HCT116 (cell line): Measurements from ENCODE around the gene LMO2. TPM values are rescaled to one million over a fixed set of nuclear protein-coding genes. Genes with fewer than 3 reads are reported as not detected.

Source experiments
- ATAC-seq: fragments of 200-7000 bp; cut with Tn5 transposase; 2 replicates; pipeline ENCODE4 v1.9.1; 2020; ENCODE audit warnings: mild to moderate bottlenecking, moderate library complexity
- BruUV-seq: library from RNA; stranded (reverse); fragments of 400-500 nt; replicated peaks from 2 replicates; lab custom pipeline; 2021; lab: Mats Ljungman, UMichigan
- CTCF ChIA-PET: fragments of 300-600 bp; sonication (Branson Sonifier 250); formaldehyde crosslinking; loops from one replicate; lab custom pipeline; 2021; ENCODE audit warnings: antibody characterized with exemption; lab: Charles Lee
- POLR2A ChIA-PET: fragments of 300-600, 350-600 bp; sonication (Branson Sonifier 250); formaldehyde crosslinking; loops from one replicate; lab custom pipeline; 2021; ENCODE audit warnings: antibody characterized with exemption; lab: Charles Lee
- RAD21 ChIA-PET, 2 experiments: fragments of 300-600 bp; sonication (Branson Sonifier 250); formaldehyde crosslinking; loops; one replicate each; lab custom pipeline; 2023; ENCODE audit warnings: low total read pairs in 2 of 2; ENCODE audit not compliant: uncharacterized antibody in 2 of 2, unreplicated experiment in 2 of 2, low non-redundant PET in 1 of 2; lab: Charles Lee
- DNase-seq: peaks from one replicate; pipeline ENCODE4 v3.0.0-alpha.2; 2010; ENCODE audit warnings: low read depth, low spot score
- H2AFZ ChIP-seq: fragments of 200-600 bp; shearing (Covaris generic), sonication (generic); 2 replicates; pipeline ENCODE4 v1.6.1; 2017; ENCODE audit warnings: low read depth, mixed run types, mixed read lengths, antibody characterized with exemption, low read length; ENCODE audit not compliant: poor library complexity, severe bottlenecking
- H3K27ac ChIP-seq: 2 replicates; pipeline ENCODE4 v1.5.1; 2012; ENCODE audit warnings: low read depth, low read length
- H3K27me3 ChIP-seq: fragments of 200-600 bp; sonication (generic); 2 replicates; pipeline ENCODE4 v1.6.1; 2016; ENCODE audit warnings: mixed run types, low read length, mixed read lengths; ENCODE audit not compliant: insufficient read depth
- H3K36me3 ChIP-seq, 2 experiments: fragments of 200-500 bp in 1 of 2; fragments of 200-600 bp in 1 of 2; sonication (Bioruptor generic) in 1 of 2; sonication (generic) in 1 of 2; 2 replicates each; pipeline versions ENCODE4 v1.5.1 to v1.6.1; 2014 to 2016; ENCODE audit warnings: low read length in 2 of 2, inconsistent platforms in 1 of 2, mixed read lengths in 1 of 2, mixed run types in 1 of 2; ENCODE audit not compliant: insufficient read depth in 2 of 2, control insufficient read depth in 1 of 2
- H3K4me1 ChIP-seq, 2 experiments: fragments of 200-600 bp in 1 of 2; sonication (generic) in 1 of 2; 2 replicates each; pipeline versions ENCODE4 v1.5.1 to v1.6.1; 2012 to 2017; ENCODE audit warnings: low read length in 2 of 2, inconsistent platforms in 1 of 2, mild to moderate bottlenecking in 1 of 2, mixed read lengths in 1 of 2, mixed run types in 1 of 2, moderate library complexity in 1 of 2; ENCODE audit not compliant: insufficient read depth in 2 of 2, control insufficient read depth in 1 of 2
- H3K4me2 ChIP-seq: fragments of 200-600 bp; sonication (generic); 2 replicates; pipeline ENCODE4 v1.6.1; 2017; ENCODE audit warnings: mixed run types, low read length, mixed read lengths
- H3K4me3 ChIP-seq, 2 experiments: fragments of 200-600 bp in 1 of 2; sonication (generic) in 1 of 2; replicated peaks in 1 of 2; 2 replicates each; pipeline ENCODE4 v1.5.1; 2011 to 2016; ENCODE audit warnings: low read length in 2 of 2, control low read depth in 1 of 2, low read depth in 1 of 2, mild to moderate bottlenecking in 1 of 2, mixed read lengths in 1 of 2, mixed run types in 1 of 2
- H3K79me2 ChIP-seq: fragments of 200-600 bp; sonication (generic); 2 replicates; pipeline ENCODE4 v1.6.1; 2017; ENCODE audit warnings: mild to moderate bottlenecking, mixed run types, low read length, moderate library complexity, mixed read lengths; ENCODE audit not compliant: insufficient read depth
- H3K9ac ChIP-seq: fragments of 200-600 bp; sonication (generic); 2 replicates; pipeline ENCODE4 v1.6.1; 2016; ENCODE audit warnings: low read length, mixed read lengths
- H3K9me2 ChIP-seq: fragments of 200-600 bp; sonication (generic), shearing (Covaris generic); 2 replicates; pipeline ENCODE4 v1.6.1; 2017; ENCODE audit warnings: mixed run types, mild to moderate bottlenecking, moderate library complexity; ENCODE audit not compliant: insufficient read depth
- H3K9me3 ChIP-seq, 2 experiments: fragments of 200-500 bp in 1 of 2; fragments of 200-600 bp in 1 of 2; sonication (Bioruptor generic) in 1 of 2; sonication (generic) in 1 of 2; 2 replicates each; pipeline ENCODE4 v1.6.1; 2014 to 2017; ENCODE audit warnings: low read length in 2 of 2, mixed read lengths in 2 of 2, inconsistent platforms in 1 of 2, low read depth in 1 of 2, mild to moderate bottlenecking in 1 of 2, mixed run types in 1 of 2, moderate library complexity in 1 of 2; ENCODE audit not compliant: control insufficient read depth in 1 of 2, insufficient read depth in 1 of 2
- H4K20me1 ChIP-seq: fragments of 200-600 bp; sonication (generic), shearing (Covaris generic); 2 replicates; pipeline ENCODE4 v1.6.1; 2017; ENCODE audit warnings: mixed run types, mild to moderate bottlenecking, moderate library complexity; ENCODE audit not compliant: insufficient read depth
- CEBPB ChIP-seq: IDR thresholded peaks from 2 replicates; pipeline ENCODE4 v1.6.1; 2012; ENCODE audit warnings: low read depth
- EGR1 ChIP-seq: IDR thresholded peaks from 2 replicates; pipeline ENCODE4 v1.6.1; 2012; ENCODE audit warnings: low read depth
- ELF1 ChIP-seq: IDR thresholded peaks from 2 replicates; pipeline ENCODE4 v1.6.1; 2012; ENCODE audit warnings: low read depth, borderline replicate concordance
- JUND ChIP-seq: IDR thresholded peaks from 2 replicates; pipeline ENCODE4 v1.6.1; 2012
- RAD21 ChIP-seq: IDR thresholded peaks from 2 replicates; pipeline ENCODE4 v1.6.1; 2012; ENCODE audit warnings: low read depth, mild to moderate bottlenecking
- SRF ChIP-seq: IDR thresholded peaks from 2 replicates; pipeline ENCODE4 v1.6.1; 2012; ENCODE audit warnings: low read depth
- YY1 ChIP-seq: IDR thresholded peaks from 2 replicates; pipeline ENCODE4 v1.6.1; 2011; ENCODE audit warnings: low read length, low read depth, moderate library complexity, mild to moderate bottlenecking; ENCODE audit not compliant: insufficient replicate concordance; ENCODE audit errors: extremely low read depth
- ZBTB33 ChIP-seq: IDR thresholded peaks from 2 replicates; pipeline ENCODE4 v1.6.1; 2011; ENCODE audit warnings: mild to moderate bottlenecking, low read length, moderate library complexity; ENCODE audit not compliant: insufficient replicate concordance; ENCODE audit errors: extremely low read depth
- ZFX ChIP-seq: fragments of 450-650 bp; IDR thresholded peaks from 2 replicates; pipeline ENCODE4 v1.6.1; 2017
- intact Hi-C: fragments of 100-400 bp; cut with micrococcal nuclease; formaldehyde crosslinking; loops from 2 replicates; pipeline ENCODE4 v1.10.0; 2022
- total RNA-seq: library from RNA; stranded (reverse); gene quantifications from one replicate; pipeline ENCODE4 v1.2.1, GENCODE V29; 2021; ENCODE audit not compliant: unreplicated experiment
- TF ChIP-seq, protein P1 (sequence below), 3 experiments: fragments of 200-600 bp in 1 of 3; sonication (generic) in 1 of 3; IDR thresholded peaks in 2 of 3; conservative IDR thresholded peaks in 1 of 3; 2 replicates each; pipeline ENCODE4 v1.5.1; 2012 to 2017; ENCODE audit warnings: low read depth in 2 of 3, low read length in 2 of 3, antibody characterized with exemption in 1 of 3, borderline replicate concordance in 1 of 3, control low read depth in 1 of 3, mild to moderate bottlenecking in 1 of 3, mixed read lengths in 1 of 3, mixed run types in 1 of 3, moderate library complexity in 1 of 3; ENCODE audit not compliant: insufficient read depth in 1 of 3
- TF ChIP-seq, protein P2 (sequence below): IDR thresholded peaks from 2 replicates; pipeline ENCODE4 v1.6.1; 2012; ENCODE audit warnings: low read depth

LMO2 gene
- total RNA-seq, 1 experiment from 2014 or later: 2.8 TPM

DNA sequence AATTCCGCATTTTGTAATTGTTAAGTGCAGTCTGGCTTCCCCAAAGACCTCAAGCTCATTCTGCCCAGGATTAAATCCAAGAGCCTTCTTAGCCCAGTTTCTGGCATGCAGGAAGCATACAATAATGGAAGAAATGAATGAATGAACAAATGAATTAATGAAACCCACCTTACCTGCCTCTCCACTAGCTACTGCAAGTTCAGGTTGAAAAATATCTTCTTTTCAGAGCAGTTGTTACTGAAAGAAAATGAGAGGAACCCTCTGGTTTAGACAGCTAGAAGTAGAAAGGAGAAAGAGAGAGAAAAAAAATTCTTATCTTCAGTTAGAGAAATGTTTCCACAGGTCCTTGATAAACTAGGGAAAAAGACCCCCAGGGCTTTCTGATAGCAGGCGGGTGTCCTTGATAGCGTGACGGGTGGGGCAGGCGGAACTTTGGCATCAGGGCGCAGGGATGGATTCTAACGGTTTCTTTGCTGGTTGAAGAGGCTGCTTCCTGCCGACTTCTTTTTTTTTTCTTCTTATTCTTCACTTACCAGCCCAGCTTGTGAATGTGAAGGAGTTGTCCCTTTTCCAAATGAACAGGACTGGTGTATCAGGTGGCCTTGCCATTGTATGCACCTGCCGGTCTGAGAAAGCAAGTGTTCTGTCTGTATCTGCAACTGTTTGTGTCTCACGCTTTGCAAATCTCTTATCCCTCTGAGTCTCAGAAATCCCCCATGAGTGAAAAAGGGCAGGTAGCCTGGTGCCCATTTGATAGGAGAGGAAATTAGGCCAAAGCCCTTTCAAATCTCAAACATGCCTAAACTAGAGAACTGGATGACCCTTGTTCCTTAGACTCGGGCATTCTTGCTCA is 10.0 kb downstream of the LMO2 start:
- Histone ChIP-seq H3K36me3 (no peaks in the 10 kb centered on the region), H2AFZ (no peak overlapping the region), H3K9ac (no peak overlapping the region), H3K4me1 (no peaks in the 10 kb centered on the region), H3K4me3 (no peak overlapping the region), H3K79me2 (no peaks in the 10 kb centered on the region), H3K27ac (no peak overlapping the region), H4K20me1 (no peaks in the 10 kb centered on the region), H3K4me2 (no peak overlapping the region), H3K27me3 (no peaks in the 10 kb centered on the region), H3K9me3 (no peaks in the 10 kb centered on the region), H3K9me2 (no peaks in the 10 kb centered on the region)
- ChIA-PET RAD21 (no interaction called here), CTCF (no interaction called here), POLR2A (no interaction called here)
- ATAC-seq (no peak), DNase-seq (no peak)
- TF ChIP-seq SRF: no peak
- no peak for TF ChIP-seq YY1
- no peak for TF ChIP-seq CEBPB
- TF ChIP-seq, protein P1, sequence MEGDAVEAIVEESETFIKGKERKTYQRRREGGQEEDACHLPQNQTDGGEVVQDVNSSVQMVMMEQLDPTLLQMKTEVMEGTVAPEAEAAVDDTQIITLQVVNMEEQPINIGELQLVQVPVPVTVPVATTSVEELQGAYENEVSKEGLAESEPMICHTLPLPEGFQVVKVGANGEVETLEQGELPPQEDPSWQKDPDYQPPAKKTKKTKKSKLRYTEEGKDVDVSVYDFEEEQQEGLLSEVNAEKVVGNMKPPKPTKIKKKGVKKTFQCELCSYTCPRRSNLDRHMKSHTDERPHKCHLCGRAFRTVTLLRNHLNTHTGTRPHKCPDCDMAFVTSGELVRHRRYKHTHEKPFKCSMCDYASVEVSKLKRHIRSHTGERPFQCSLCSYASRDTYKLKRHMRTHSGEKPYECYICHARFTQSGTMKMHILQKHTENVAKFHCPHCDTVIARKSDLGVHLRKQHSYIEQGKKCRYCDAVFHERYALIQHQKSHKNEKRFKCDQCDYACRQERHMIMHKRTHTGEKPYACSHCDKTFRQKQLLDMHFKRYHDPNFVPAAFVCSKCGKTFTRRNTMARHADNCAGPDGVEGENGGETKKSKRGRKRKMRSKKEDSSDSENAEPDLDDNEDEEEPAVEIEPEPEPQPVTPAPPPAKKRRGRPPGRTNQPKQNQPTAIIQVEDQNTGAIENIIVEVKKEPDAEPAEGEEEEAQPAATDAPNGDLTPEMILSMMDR (IDR thresholded peaks at IDR 0.05 in 2 of 3, conservative IDR thresholded peaks at IDR 0.05 in 1 of 3; ENCODE audit: borderline replicate concordance in 1 of 3, insufficient read depth in 1 of 3, low read depth in 2 of 3, low read length in 2 of 3): no peak
- no peak for TF ChIP-seq ZBTB33
- no peak for TF ChIP-seq JUND
- no peak for TF ChIP-seq ELF1
- no peak for TF ChIP-seq RAD21
- TF ChIP-seq EGR1: no peak
- TF ChIP-seq, protein P2, sequence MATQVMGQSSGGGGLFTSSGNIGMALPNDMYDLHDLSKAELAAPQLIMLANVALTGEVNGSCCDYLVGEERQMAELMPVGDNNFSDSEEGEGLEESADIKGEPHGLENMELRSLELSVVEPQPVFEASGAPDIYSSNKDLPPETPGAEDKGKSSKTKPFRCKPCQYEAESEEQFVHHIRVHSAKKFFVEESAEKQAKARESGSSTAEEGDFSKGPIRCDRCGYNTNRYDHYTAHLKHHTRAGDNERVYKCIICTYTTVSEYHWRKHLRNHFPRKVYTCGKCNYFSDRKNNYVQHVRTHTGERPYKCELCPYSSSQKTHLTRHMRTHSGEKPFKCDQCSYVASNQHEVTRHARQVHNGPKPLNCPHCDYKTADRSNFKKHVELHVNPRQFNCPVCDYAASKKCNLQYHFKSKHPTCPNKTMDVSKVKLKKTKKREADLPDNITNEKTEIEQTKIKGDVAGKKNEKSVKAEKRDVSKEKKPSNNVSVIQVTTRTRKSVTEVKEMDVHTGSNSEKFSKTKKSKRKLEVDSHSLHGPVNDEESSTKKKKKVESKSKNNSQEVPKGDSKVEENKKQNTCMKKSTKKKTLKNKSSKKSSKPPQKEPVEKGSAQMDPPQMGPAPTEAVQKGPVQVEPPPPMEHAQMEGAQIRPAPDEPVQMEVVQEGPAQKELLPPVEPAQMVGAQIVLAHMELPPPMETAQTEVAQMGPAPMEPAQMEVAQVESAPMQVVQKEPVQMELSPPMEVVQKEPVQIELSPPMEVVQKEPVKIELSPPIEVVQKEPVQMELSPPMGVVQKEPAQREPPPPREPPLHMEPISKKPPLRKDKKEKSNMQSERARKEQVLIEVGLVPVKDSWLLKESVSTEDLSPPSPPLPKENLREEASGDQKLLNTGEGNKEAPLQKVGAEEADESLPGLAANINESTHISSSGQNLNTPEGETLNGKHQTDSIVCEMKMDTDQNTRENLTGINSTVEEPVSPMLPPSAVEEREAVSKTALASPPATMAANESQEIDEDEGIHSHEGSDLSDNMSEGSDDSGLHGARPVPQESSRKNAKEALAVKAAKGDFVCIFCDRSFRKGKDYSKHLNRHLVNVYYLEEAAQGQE: no peak
- TF ChIP-seq ZFX: no peak
- intact Hi-C loops: no loop called here
- no TSS peak for BruUV-seq
